Measurements from ENCODE around the gene GPR139.

DNA sequence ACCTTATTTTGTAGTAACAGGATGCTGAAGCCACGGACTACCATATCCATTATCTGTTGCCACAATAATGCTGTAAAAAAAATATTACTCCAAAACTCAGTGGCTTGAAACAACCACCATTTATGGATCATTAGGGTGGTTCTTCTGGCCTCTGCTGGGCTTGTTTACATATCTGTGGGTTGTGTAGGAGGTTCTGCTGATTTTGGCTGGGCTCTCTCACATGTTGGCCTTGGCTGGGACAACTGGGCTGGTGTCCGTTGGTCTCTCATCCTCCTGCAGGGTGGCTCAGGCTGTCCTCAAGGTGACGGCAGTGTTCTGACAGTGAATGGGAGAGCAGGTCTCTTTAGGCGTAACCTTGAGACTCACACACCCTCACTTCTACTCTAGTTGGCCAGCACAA is 76.0 kb downstream of the GPR139 start:
- TF ChIP-seq CTCF (IDR thresholded peaks at IDR 0.05; ENCODE audit: insufficient read depth, low read length, poor library complexity, severe bottlenecking) (no peak), EZH2phosphoT487 (conservative IDR thresholded peaks at IDR 0.05; ENCODE audit: low read length) (no peak)
